ENCODE measurements around the gene FBXO9. TPM values are rescaled to one million over a fixed set of nuclear protein-coding genes. Genes with fewer than 3 reads are reported as not detected.

Gene FBXO9
- total RNA-seq = 10 to 100 TPM; 40.8 to 41.6 TPM

DNA sequence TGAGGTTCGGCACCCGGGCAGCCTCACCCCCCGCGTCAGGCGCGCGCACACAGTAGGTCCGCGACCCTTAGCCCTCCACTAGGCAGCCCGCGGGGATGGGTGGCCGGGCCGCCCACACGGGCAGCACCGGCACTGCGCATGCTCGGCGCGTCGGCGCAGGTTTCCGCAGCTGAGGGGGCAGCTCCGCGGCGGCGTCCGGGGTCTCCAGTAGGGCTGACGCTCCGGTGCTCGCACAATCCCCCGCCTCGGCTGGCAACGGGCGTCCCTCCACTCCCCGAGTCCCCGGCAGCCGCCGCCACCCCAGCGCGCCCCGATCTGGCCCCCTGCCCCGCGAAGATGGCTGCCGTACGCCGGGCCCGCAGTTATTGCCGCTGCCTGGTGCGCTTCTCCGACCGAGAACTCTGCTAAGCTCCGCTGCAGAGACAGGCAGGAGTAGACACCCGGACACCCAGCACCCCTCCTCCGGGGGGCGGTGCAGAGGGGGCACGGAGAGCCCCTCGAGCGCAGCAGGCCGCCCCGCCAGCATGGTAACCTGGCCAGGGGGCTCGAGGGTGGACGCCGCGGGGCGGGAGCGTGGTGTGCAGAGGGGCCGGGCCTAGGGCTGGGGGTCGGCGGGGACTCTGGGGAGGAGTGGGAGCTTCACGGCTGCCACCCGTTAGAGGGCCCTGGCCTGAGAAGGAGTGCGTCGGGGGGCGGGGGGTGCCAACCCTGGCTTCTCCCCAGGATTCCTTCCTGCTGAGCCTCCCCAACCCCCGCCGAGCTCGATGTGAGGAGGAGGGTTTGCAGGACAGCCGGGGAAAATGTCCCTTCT, at the start of gene FBXO9:
TSS of gene FBXO9 (plus strand) at position 139 of the 811 bp plus-strand sequence. CDS start at position 525, 386 bp downstream.
- Mint-ChIP-seq H3K36me3 (ENCODE audit: low read depth) (peaks cover 3% of the 10 kb centered on the region), H3K4me1 (ENCODE audit: low read depth) (peaks cover 50% of the 10 kb centered on the region), H3K27ac (peak within 1 kb of the TSS; percentile 97), H3K4me3 (peak within 1 kb of the TSS; percentile 86), H3K9me3 (no peaks in the 10 kb centered on the region), H3K27me3 (no peaks in the 10 kb centered on the region)
- intact Hi-C loops (cut with micrococcal nuclease) = no loop called here
- ChIA-PET POLR2A (interaction anchor here (1.0 to 2.0 kb wide), 3 partner anchors 10 to 86 kb away, joined by 3 to 8 read pairs (median 7); partner anchors contain the start of gene GSTA4), CTCF (interaction anchor here (0.6 to 3.7 kb wide), 6 partner anchors 15 to 743 kb away, joined by 3 to 25 read pairs (median 4); partner anchors contain the start of gene GSTA4)
- no peak for TF ChIP-seq CTCF (IDR thresholded peaks at IDR 0.05)
- ATAC-seq (peak; percentile 60), DNase-seq (peak; percentile 73)

- Mint-ChIP-seq H3K36me3 (ENCODE audit: low read depth) (peaks cover 21% of the 10 kb centered on the region), H3K27ac (no peak overlapping the region), H3K9me3 (no peaks in the 10 kb centered on the region), H3K4me3 (no peak overlapping the region), H3K27me3 (no peaks in the 10 kb centered on the region), H3K4me1 (ENCODE audit: low read depth) (peaks cover 4% of the 10 kb centered on the region)
- ChIA-PET POLR2A (no interaction called here), CTCF (no interaction called here)
- ATAC-seq (no peak), DNase-seq (no peak)
- TF ChIP-seq CTCF (IDR thresholded peaks at IDR 0.05) = no peak
- intact Hi-C loops (cut with micrococcal nuclease) = no loop called here
Measured at GRCh38 chr6:53015486-53015885, 49.7 kb upstream of the FBXO9 start.

GRCh38 chr6:53018446-53018845, 46.8 kb upstream of the FBXO9 start:
- Mint-ChIP-seq H3K4me1 (ENCODE audit: low read depth) (peaks cover 4% of the 10 kb centered on the region), H3K4me3 (no peak overlapping the region), H3K9me3 (no peaks in the 10 kb centered on the region), H3K27ac (no peak overlapping the region), H3K36me3 (ENCODE audit: low read depth) (peaks cover 15% of the 10 kb centered on the region), H3K27me3 (no peaks in the 10 kb centered on the region)
- no peak for TF ChIP-seq CTCF (IDR thresholded peaks at IDR 0.05)
- intact Hi-C loops (cut with micrococcal nuclease) = no loop called here
- no peak for DNase-seq
- ATAC-seq = no peak
- CTCF ChIA-PET = interaction anchor here (1.0 kb wide), 1 partner anchor 22 kb away, joined by 3 read pairs; no protein-coding TSS in a partner anchor
- POLR2A ChIA-PET = no interaction called here

GRCh38 chr6:53020005-53020744, 45.0 kb upstream of the FBXO9 start:
- DNase-seq (no peak), ATAC-seq (no peak)
- Mint-ChIP-seq H3K4me1 (ENCODE audit: low read depth) (peaks cover 7% of the 10 kb centered on the region), H3K27me3 (no peaks in the 10 kb centered on the region), H3K27ac (no peak overlapping the region), H3K4me3 (no peak overlapping the region), H3K36me3 (ENCODE audit: low read depth) (peaks cover 7% of the 10 kb centered on the region), H3K9me3 (no peaks in the 10 kb centered on the region)
- intact Hi-C loops (cut with micrococcal nuclease) = no loop called here
- TF ChIP-seq CTCF (IDR thresholded peaks at IDR 0.05) = no peak
- CTCF ChIA-PET = interaction anchor here (0.9 kb wide), 1 partner anchor 25 kb away, joined by 3 read pairs; no protein-coding TSS in a partner anchor
- POLR2A ChIA-PET = no interaction called here

DNA sequence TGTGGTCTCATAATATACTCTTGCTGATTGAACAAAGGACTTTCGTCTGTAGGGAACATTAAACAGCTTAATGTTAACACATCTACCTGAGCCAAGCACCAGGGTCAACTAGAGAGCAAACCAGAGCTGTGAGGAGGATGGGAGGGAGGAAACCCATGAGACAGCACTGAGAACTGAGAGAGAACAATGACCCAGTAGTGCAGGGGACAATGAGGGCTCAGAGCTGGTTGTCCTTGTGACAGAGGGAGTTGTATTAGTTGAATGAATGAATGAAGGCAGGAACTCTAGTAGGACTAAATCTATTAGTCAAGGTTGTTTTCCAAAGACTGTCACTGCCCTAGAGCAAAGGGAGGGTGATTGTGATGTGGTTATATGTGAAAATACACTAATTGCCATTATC, 41.9 kb upstream of the FBXO9 start:
- H3K9me3 Mint-ChIP-seq = no peaks in the 10 kb centered on the region
- CTCF ChIA-PET = no interaction called here

More for the DNA sequence above, 41.9 kb upstream of the FBXO9 start:
- no peak for TF ChIP-seq CTCF (IDR thresholded peaks at IDR 0.05)
- ATAC-seq (no peak), DNase-seq (no peak)
- H3K36me3 Mint-ChIP-seq (ENCODE audit: low read depth) = peaks cover 1% of the 10 kb centered on the region
- H3K4me1 Mint-ChIP-seq (ENCODE audit: low read depth) = peaks cover 11% of the 10 kb centered on the region
- no peak overlapping the region for H3K4me3 Mint-ChIP-seq
- intact Hi-C loops (cut with micrococcal nuclease) = no loop called here
- POLR2A ChIA-PET = no interaction called here
- H3K27ac Mint-ChIP-seq = no peak overlapping the region
- no peaks in the 10 kb centered on the region for H3K27me3 Mint-ChIP-seq

All from activated CD8-positive, alpha-beta T cell treated with anti-CD3 and anti-CD28 coated beads for 36 hours (primary cell).